Osteocyte (in vitro differentiated cells): ENCODE measurements around the gene CDH26. TPM values are rescaled to one million over a fixed set of nuclear protein-coding genes. Genes with fewer than 3 reads are reported as not detected.

Experiments
- DNase-seq: peaks from one replicate; pipeline ENCODE4 v3.0.0; 2021; ENCODE audit warnings: mixed read lengths; ENCODE audit not compliant: unreplicated experiment; ENCODE audit errors: extremely low spot score
- H3K27ac Mint-ChIP-seq: one replicate; pipeline ENCODE4 v1.8.0; 2021; ENCODE audit warnings: mild to moderate bottlenecking, mixed read lengths; ENCODE audit not compliant: unreplicated experiment
- H3K27me3 Mint-ChIP-seq: one replicate; pipeline ENCODE4 v1.8.0; 2021; ENCODE audit warnings: mixed read lengths; ENCODE audit not compliant: unreplicated experiment
- H3K36me3 Mint-ChIP-seq: one replicate; pipeline ENCODE4 v1.8.0; 2021; ENCODE audit warnings: mixed read lengths; ENCODE audit not compliant: unreplicated experiment
- H3K4me1 Mint-ChIP-seq: one replicate; pipeline ENCODE4 v1.8.0; 2021; ENCODE audit warnings: mixed read lengths; ENCODE audit not compliant: unreplicated experiment
- H3K4me3 Mint-ChIP-seq: one replicate; pipeline ENCODE4 v1.8.0; 2021; ENCODE audit warnings: mild to moderate bottlenecking, moderate library complexity, mixed read lengths; ENCODE audit not compliant: unreplicated experiment
- H3K9me3 Mint-ChIP-seq: one replicate; pipeline ENCODE4 v1.8.0; 2021; ENCODE audit warnings: mixed read lengths; ENCODE audit not compliant: unreplicated experiment
- total RNA-seq: library from RNA; stranded (reverse); gene quantifications from 2 replicates; pipeline ENCODE4 v1.2.1, GENCODE V29; 2021
- TF ChIP-seq, protein P1 (sequence below): fragments of 200-600 bp; sonication (generic); IDR thresholded peaks from 2 replicates; pipeline ENCODE4 v1.5.0; 2021; ENCODE audit warnings: antibody characterized with exemption, mild to moderate bottlenecking, moderate library complexity

The CDH26 gene
- total RNA-seq, 1 donor from 2014 or later, result 0.46 TPM

DNA sequence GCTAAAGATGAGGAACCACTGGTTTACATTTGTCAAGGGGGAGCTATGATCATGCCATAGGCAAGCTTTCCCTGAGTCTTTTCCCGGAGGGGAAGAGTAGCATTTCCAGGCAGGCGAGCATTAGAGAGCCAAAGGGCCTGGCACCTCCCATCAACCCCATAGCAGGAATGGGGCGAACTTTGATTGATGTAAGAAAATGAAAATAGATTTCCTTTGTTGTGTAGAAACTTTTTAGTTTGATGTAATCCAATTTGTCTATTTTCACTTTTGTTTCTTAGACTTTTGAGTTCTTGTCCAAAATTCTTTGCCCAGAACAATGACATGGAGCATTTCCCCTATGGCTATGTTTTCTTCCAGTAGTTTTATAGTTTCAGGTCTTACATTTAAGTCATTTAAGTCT lies 85.2 kb downstream of the CDH26 start:
- H3K4me1 Mint-ChIP-seq, result peaks cover 16% of the 10 kb centered on the region
- H3K9me3 Mint-ChIP-seq, result peaks cover 9% of the 10 kb centered on the region
- H3K27ac Mint-ChIP-seq, result no peak overlapping the region
- H3K36me3 Mint-ChIP-seq, result no peaks in the 10 kb centered on the region
- TF ChIP-seq, protein P1, sequence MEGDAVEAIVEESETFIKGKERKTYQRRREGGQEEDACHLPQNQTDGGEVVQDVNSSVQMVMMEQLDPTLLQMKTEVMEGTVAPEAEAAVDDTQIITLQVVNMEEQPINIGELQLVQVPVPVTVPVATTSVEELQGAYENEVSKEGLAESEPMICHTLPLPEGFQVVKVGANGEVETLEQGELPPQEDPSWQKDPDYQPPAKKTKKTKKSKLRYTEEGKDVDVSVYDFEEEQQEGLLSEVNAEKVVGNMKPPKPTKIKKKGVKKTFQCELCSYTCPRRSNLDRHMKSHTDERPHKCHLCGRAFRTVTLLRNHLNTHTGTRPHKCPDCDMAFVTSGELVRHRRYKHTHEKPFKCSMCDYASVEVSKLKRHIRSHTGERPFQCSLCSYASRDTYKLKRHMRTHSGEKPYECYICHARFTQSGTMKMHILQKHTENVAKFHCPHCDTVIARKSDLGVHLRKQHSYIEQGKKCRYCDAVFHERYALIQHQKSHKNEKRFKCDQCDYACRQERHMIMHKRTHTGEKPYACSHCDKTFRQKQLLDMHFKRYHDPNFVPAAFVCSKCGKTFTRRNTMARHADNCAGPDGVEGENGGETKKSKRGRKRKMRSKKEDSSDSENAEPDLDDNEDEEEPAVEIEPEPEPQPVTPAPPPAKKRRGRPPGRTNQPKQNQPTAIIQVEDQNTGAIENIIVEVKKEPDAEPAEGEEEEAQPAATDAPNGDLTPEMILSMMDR, result no peak
- no peak overlapping the region for H3K4me3 Mint-ChIP-seq
- no peaks in the 10 kb centered on the region for H3K27me3 Mint-ChIP-seq
- no peak for DNase-seq

DNA sequence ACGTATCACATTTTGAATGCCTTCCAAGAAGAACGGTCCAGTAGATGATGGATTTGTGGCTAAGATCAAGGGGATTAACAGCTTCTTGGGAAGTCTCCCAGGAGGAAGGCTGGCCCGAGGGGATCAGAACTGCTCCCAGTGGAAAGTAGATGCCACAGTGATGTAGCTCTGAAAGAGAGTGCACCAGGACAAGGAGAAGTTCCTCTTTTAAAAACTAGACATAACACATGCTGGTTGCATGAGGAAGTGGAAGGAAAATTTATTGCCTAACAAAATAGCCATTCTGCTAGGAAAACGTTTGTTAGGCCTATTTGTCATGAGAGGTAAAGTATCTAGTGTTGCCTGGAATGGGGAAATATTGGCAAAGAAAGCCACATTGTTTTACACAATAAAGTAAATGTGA lies 87.8 kb downstream of the CDH26 start:
- Mint-ChIP-seq H3K27ac (no peak overlapping the region), H3K4me1 (peaks cover 22% of the 10 kb centered on the region), H3K4me3 (no peak overlapping the region), H3K27me3 (no peaks in the 10 kb centered on the region), H3K9me3 (peaks cover 9% of the 10 kb centered on the region), H3K36me3 (no peaks in the 10 kb centered on the region)
- TF ChIP-seq, protein P1, result no peak
- DNase-seq, result no peak

DNA sequence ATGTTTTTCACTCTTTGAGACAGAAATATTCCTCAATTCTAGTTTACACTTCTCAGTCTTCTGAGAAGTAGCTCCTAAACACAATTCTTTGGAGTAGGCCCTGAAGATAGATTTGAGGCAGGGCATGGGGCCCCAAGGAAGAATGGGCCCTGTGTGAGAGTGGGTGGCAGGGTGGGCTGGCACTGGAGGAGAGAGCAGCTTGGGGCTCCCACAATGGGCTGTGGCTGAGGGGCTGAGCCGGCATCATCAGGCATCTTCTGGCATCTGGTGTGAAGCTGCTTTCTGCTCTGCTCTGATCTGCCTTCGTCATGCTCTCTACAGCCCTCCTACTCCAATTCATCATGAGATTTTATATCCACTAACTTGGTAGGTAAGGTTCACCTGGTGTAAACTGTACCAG lies 88.2 kb downstream of the CDH26 start:
- Mint-ChIP-seq H3K36me3 (no peaks in the 10 kb centered on the region), H3K4me3 (no peak overlapping the region), H3K27me3 (no peaks in the 10 kb centered on the region), H3K27ac (no peak overlapping the region), H3K9me3 (peaks cover 9% of the 10 kb centered on the region), H3K4me1 (peaks cover 18% of the 10 kb centered on the region)
- no peak for DNase-seq
- TF ChIP-seq, protein P1, result no peak

DNA sequence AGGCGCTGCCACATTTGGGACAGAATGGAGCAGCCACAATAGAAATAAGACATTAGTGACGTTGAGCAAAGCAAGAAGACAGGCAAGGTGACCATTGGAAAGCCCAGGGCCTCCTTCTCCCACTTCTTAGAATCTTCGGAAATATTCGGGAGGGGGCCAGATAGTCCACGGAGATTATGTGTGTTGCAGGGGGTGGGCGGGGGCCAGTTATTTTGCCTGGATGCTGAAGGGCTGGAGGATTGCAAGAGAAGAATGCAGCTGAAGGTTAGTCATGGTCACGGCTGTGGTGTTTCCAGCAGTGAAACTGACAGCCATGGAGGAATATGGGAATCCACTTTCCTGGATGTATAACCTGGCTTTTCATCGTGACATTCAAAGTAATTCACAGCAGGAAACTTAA lies 88.6 kb downstream of the CDH26 start:
- TF ChIP-seq, protein P1, result no peak
- no peak overlapping the region for H3K4me3 Mint-ChIP-seq
- peaks cover 14% of the 10 kb centered on the region for H3K4me1 Mint-ChIP-seq
- peaks cover under 1% of the 10 kb centered on the region for H3K27me3 Mint-ChIP-seq
- no peak overlapping the region for H3K27ac Mint-ChIP-seq
- DNase-seq, result no peak
- no peaks in the 10 kb centered on the region for H3K36me3 Mint-ChIP-seq
- peaks cover 9% of the 10 kb centered on the region for H3K9me3 Mint-ChIP-seq

DNA sequence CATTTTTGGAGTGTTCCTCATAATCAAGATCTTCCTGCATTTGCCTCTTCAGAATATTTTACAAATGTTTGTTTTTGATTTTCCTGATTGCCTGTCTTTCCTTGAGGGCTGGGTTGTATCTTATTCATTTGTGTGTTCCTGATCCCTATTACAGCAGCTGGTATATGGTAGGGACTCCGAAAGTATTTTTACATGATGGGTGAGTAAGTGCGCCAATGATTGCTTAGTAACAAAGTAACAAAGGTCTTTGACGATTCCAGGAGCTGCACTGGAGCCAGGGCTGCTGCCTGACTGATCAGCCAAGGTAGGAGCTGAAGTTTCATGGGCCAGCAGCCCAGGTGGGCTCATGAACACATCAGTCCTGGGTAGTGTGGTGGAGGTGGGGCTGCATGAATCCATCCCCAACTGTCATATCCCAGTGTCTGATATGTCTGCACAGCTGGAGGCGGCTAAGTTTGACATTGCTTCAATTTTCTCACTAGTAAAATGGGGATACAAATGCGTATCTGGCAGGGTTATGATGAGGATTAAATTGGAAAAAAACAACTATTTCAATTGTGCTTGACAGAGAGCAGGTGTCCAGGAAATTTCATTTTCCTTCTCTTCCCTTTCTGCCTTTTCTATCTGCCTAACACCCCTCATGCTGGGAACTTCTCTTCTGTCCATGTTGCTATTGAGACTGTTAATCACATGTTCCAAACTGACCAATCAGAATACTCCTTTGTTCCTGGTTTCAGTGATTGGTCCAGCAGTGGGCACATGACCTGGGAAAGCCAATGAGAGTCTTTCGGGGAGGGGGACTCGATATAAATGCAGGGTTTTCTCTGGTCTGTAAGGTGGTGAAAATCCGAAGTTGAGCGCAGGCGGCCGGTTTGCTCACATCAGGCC lies 90.7 kb downstream of the CDH26 start:
- TF ChIP-seq, protein P1, result no peak
- Mint-ChIP-seq H3K36me3 (no peaks in the 10 kb centered on the region), H3K4me1 (peaks cover 11% of the 10 kb centered on the region), H3K27me3 (peaks cover 4% of the 10 kb centered on the region), H3K9me3 (peaks cover 5% of the 10 kb centered on the region), H3K27ac (no peak overlapping the region), H3K4me3 (no peak overlapping the region)
- DNase-seq, result no peak
